HepG2 (cell line): ENCODE data around the gene FXYD4. TPM values are rescaled to one million over a fixed set of nuclear protein-coding genes. Genes with fewer than 3 reads are reported as not detected.

Experiments
- FOXA1 ChIP-seq, 2 experiments: fragments of 450-650 bp in 1 of 2; sonication (generic) in 1 of 2; formaldehyde crosslinking in 1 of 2; IDR thresholded peaks; 2 replicates each; pipeline versions ENCODE4 v1.4.0 to v1.6.1; 2016 to 2020; ENCODE audit warnings: missing genetic modification reagents in 1 of 2
- GLI4 ChIP-seq: sonication (generic); formaldehyde crosslinking; IDR thresholded peaks from 2 replicates; pipeline ENCODE4 v1.5.1; 2020; ENCODE audit warnings: missing genetic modification reagents, mild to moderate bottlenecking, moderate library complexity, borderline replicate concordance
- HNRNPUL1 ChIP-seq: fragments of 200-400 bp; formaldehyde crosslinking; IDR thresholded peaks from 2 replicates; pipeline ENCODE4 v1.6.1; 2017; ENCODE audit warnings: low read depth, mild to moderate bottlenecking, low read length, moderate library complexity
- MAFG ChIP-seq: sonication (generic); formaldehyde crosslinking; IDR thresholded peaks from 2 replicates; pipeline ENCODE4 v1.5.1; 2020; ENCODE audit warnings: mild to moderate bottlenecking, missing genetic modification reagents
- MBD4 ChIP-seq: IDR thresholded peaks from 2 replicates; pipeline ENCODE4 v1.6.1; 2012; ENCODE audit warnings: low read length, inconsistent platforms, borderline replicate concordance
- MYC ChIP-seq: sonication (generic); formaldehyde crosslinking; IDR thresholded peaks from 2 replicates; pipeline ENCODE4 v1.9.0; 2021; ENCODE audit warnings: missing genetic modification reagents, borderline replicate concordance
- NCOA1 ChIP-seq: sonication (generic); formaldehyde crosslinking; IDR thresholded peaks from 2 replicates; pipeline ENCODE4 v1.9.0; 2021; ENCODE audit warnings: missing genetic modification reagents
- THYN1 ChIP-seq: sonication (generic); formaldehyde crosslinking; IDR thresholded peaks from 2 replicates; pipeline ENCODE4 v1.8.1; 2023; ENCODE audit warnings: low read depth, mild to moderate bottlenecking, moderate library complexity, missing genetic modification reagents, borderline replicate concordance
- ZNF33B ChIP-seq: sonication (generic); formaldehyde crosslinking; IDR thresholded peaks from 2 replicates; pipeline ENCODE4 v1.5.1; 2020; ENCODE audit warnings: mild to moderate bottlenecking, missing genetic modification reagents
- ZNF552 ChIP-seq: sonication (generic); formaldehyde crosslinking; IDR thresholded peaks from 2 replicates; pipeline ENCODE4 v1.9.0; 2022; ENCODE audit warnings: missing genetic modification reagents, mild to moderate bottlenecking, borderline replicate concordance
- ZNF605 ChIP-seq: sonication (generic); formaldehyde crosslinking; IDR thresholded peaks from 2 replicates; pipeline ENCODE4 v1.8.0; 2022; ENCODE audit warnings: mild to moderate bottlenecking, missing genetic modification reagents
- ZNF652 ChIP-seq: IDR thresholded peaks from 2 replicates; pipeline ENCODE4 v1.6.1; 2016; ENCODE audit warnings: low read depth, borderline replicate concordance
- ZNF660 ChIP-seq: sonication (generic); formaldehyde crosslinking; IDR thresholded peaks from 2 replicates; pipeline ENCODE4 v1.5.1; 2020; ENCODE audit warnings: mild to moderate bottlenecking, low read depth, missing genetic modification reagents, borderline replicate concordance
- ZNF83 ChIP-seq: sonication (generic); formaldehyde crosslinking; IDR thresholded peaks from 2 replicates; pipeline ENCODE4 v1.4.0; 2020; ENCODE audit warnings: missing genetic modification reagents, mild to moderate bottlenecking, borderline replicate concordance
- polyA plus RNA-seq, 8 experiments: library from polyadenylated mRNA; depleted of rRNA in 3 of 8; stranded (reverse) in 7 of 8; unstranded in 1 of 8; fragments of >200 nt; fragmentation: Illumina TruSeq in 4 of 8; extraction: Trizol in 4 of 8; gene quantifications; 2 replicates each; pipeline versions ENCODE4 v1.2.1 to v1.2.3, GENCODE V29; 2011 to 2016; ENCODE audit warnings: low read depth in 4 of 8, missing spikeins in 1 of 8, mixed read lengths in 1 of 8; ENCODE audit not compliant: insufficient read depth in 1 of 8
- total RNA-seq, 5 experiments: library from RNA; depleted of rRNA; stranded (reverse); fragments of >200 nt; fragmentation: Illumina TruSeq; extraction: Trizol; gene quantifications; 2 replicates each; pipeline ENCODE4 v1.2.3, GENCODE V29; 2016; ENCODE audit warnings: low read depth in 1 of 5
- TF ChIP-seq, protein P1 (sequence below): sonication (generic); formaldehyde crosslinking; IDR thresholded peaks from 2 replicates; pipeline ENCODE4 v1.9.0; 2021; ENCODE audit warnings: mild to moderate bottlenecking, missing genetic modification reagents
- TF ChIP-seq, protein P2 (sequence below): sonication (generic); formaldehyde crosslinking; IDR thresholded peaks from 2 replicates; pipeline ENCODE4 v1.4.0; 2020; ENCODE audit warnings: mild to moderate bottlenecking, low read depth, missing genetic modification reagents
- TF ChIP-seq, protein P3 (sequence below): sonication (generic); formaldehyde crosslinking; IDR thresholded peaks from 2 replicates; pipeline ENCODE4 v1.4.0; 2020; ENCODE audit warnings: missing genetic modification reagents, mild to moderate bottlenecking, borderline replicate concordance

The FXYD4 gene
- total and polyA plus RNA-seq, 2 of the 13 experiments (the other 11 are each of a cell fraction or from before 2014, with no cell fraction given): not detected

DNA sequence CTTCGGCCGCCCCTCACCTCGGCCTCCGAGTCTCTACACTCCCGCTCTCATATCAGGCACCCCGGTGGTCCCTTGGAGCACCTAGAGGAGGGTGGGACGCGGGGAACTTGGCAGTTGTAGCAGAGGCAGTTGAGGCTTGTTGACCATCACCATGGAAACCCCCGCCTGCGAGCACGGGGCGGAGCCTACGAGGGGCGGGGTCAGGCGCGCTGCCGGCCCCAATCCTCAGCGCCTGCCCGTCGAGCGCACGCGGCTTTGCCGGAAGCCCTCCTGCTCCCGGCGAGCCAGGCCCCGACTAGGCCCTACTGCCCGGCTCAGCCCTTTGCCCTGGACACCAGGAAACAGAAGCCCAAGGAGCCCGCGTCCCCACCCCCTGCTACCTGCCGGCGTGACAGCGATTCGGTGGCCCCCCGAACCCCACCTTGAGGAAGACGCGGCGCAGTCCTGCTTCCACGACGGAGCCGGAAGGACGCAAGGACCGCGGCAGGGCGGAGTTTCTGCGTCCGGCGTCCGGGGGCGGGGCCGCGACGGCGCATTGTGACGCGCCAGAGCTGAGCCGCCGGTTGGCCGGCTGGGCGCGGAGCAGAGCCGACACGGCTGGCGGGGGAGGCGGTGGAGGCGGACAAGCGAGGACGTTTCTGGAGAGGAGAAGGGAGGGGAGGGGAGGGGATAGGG is 37.4 kb downstream of the FXYD4 start, which contains the start of gene HNRNPF (continued):
- TF ChIP-seq, protein P1, sequence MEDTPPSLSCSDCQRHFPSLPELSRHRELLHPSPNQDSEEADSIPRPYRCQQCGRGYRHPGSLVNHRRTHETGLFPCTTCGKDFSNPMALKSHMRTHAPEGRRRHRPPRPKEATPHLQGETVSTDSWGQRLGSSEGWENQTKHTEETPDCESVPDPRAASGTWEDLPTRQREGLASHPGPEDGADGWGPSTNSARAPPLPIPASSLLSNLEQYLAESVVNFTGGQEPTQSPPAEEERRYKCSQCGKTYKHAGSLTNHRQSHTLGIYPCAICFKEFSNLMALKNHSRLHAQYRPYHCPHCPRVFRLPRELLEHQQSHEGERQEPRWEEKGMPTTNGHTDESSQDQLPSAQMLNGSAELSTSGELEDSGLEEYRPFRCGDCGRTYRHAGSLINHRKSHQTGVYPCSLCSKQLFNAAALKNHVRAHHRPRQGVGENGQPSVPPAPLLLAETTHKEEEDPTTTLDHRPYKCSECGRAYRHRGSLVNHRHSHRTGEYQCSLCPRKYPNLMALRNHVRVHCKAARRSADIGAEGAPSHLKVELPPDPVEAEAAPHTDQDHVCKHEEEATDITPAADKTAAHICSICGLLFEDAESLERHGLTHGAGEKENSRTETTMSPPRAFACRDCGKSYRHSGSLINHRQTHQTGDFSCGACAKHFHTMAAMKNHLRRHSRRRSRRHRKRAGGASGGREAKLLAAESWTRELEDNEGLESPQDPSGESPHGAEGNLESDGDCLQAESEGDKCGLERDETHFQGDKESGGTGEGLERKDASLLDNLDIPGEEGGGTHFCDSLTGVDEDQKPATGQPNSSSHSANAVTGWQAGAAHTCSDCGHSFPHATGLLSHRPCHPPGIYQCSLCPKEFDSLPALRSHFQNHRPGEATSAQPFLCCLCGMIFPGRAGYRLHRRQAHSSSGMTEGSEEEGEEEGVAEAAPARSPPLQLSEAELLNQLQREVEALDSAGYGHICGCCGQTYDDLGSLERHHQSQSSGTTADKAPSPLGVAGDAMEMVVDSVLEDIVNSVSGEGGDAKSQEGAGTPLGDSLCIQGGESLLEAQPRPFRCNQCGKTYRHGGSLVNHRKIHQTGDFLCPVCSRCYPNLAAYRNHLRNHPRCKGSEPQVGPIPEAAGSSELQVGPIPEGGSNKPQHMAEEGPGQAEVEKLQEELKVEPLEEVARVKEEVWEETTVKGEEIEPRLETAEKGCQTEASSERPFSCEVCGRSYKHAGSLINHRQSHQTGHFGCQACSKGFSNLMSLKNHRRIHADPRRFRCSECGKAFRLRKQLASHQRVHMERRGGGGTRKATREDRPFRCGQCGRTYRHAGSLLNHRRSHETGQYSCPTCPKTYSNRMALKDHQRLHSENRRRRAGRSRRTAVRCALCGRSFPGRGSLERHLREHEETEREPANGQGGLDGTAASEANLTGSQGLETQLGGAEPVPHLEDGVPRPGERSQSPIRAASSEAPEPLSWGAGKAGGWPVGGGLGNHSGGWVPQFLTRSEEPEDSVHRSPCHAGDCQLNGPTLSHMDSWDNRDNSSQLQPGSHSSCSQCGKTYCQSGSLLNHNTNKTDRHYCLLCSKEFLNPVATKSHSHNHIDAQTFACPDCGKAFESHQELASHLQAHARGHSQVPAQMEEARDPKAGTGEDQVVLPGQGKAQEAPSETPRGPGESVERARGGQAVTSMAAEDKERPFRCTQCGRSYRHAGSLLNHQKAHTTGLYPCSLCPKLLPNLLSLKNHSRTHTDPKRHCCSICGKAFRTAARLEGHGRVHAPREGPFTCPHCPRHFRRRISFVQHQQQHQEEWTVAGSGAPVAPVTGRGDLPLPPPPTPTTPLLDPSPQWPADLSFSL (CRISPR knock-in tag): no peak
- TF ChIP-seq NCOA1 (CRISPR knock-in tag) (no peak), HNRNPUL1 (no peak), ZNF652 (CRISPR knock-in tag) (no peak), ZNF552 (peak; percentile 76), THYN1 (CRISPR knock-in tag) (no peak), MBD4 (no peak), ZNF33B (peak; percentile 63; the same call in 1 of the 2 replicates), ZNF660 (CRISPR knock-in tag) (no peak), ZNF605 (CRISPR knock-in tag) (peak; percentile 73; the same call in 1 of the 2 replicates), GLI4 (no peak), MAFG (CRISPR knock-in tag) (peak; percentile 53; the same call in 1 of the 2 replicates), FOXA1 (IDR thresholded peaks at IDR 0.05) (no peak), FOXA1 (CRISPR knock-in tag; IDR thresholded peaks at IDR 0.05) (peak; percentile 73), ZNF83 (CRISPR knock-in tag) (peak; percentile 87; the same call in 1 of the 2 replicates), MYC (peak; percentile 98)
- TF ChIP-seq, protein P2, sequence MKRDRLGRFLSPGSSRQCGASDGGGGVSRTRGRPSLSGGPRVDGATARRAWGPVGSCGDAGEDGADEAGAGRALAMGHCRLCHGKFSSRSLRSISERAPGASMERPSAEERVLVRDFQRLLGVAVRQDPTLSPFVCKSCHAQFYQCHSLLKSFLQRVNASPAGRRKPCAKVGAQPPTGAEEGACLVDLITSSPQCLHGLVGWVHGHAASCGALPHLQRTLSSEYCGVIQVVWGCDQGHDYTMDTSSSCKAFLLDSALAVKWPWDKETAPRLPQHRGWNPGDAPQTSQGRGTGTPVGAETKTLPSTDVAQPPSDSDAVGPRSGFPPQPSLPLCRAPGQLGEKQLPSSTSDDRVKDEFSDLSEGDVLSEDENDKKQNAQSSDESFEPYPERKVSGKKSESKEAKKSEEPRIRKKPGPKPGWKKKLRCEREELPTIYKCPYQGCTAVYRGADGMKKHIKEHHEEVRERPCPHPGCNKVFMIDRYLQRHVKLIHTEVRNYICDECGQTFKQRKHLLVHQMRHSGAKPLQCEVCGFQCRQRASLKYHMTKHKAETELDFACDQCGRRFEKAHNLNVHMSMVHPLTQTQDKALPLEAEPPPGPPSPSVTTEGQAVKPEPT (CRISPR knock-in tag): 0 out of 2 replicates have a peak, but pooled peaks have one; percentile 79
- TF ChIP-seq, protein P3, sequence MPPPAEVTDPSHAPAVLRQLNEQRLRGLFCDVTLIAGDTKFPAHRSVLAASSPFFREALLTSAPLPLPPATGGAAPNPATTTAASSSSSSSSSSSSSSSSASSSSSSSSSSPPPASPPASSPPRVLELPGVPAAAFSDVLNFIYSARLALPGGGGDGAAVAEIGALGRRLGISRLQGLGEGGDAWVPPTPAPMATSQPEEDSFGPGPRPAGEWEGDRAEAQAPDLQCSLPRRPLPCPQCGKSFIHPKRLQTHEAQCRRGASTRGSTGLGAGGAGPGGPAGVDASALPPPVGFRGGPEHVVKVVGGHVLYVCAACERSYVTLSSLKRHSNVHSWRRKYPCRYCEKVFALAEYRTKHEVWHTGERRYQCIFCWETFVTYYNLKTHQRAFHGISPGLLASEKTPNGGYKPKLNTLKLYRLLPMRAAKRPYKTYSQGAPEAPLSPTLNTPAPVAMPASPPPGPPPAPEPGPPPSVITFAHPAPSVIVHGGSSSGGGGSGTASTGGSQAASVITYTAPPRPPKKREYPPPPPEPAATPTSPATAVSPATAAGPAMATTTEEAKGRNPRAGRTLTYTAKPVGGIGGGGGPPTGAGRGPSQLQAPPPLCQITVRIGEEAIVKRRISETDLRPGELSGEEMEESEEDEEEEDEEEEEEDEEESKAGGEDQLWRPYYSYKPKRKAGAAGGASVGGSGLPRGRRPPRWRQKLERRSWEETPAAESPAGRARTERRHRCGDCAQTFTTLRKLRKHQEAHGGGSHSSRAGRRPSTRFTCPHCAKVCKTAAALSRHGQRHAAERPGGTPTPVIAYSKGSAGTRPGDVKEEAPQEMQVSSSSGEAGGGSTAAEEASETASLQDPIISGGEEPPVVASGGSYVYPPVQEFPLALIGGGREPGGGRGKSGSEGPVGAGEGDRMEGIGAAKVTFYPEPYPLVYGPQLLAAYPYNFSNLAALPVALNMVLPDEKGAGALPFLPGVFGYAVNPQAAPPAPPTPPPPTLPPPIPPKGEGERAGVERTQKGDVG (CRISPR knock-in tag): no peak
